Dendritic cell treated with granulocyte-macrophage colony-stimulating factor and Interleukin-4, amounts not matched to agents 40 ng/mL and 50 ng/mL, for 4 days (primary cell): ENCODE data around the gene AP1S3.
"Not testable (repeated sequence)": the region's sequence is repeated elsewhere in the genome, so short reads cannot be mapped to it uniquely, and the experiment has no call there.

ENCODE experiments used
- H3K27ac Mint-ChIP-seq: one replicate; pipeline ENCODE4 v1.8.0; 2022; ENCODE audit warnings: mild to moderate bottlenecking, mixed read lengths
- H3K27me3 Mint-ChIP-seq: one replicate; pipeline ENCODE4 v1.8.0; 2022; ENCODE audit warnings: mild to moderate bottlenecking, mixed read lengths
- H3K36me3 Mint-ChIP-seq: one replicate; pipeline ENCODE4 v1.8.0; 2022; ENCODE audit warnings: low read depth, mixed read lengths
- H3K4me1 Mint-ChIP-seq: one replicate; pipeline ENCODE4 v1.8.0; 2022; ENCODE audit warnings: low read depth, mixed read lengths
- H3K4me3 Mint-ChIP-seq: one replicate; pipeline ENCODE4 v1.8.0; 2022; ENCODE audit warnings: mild to moderate bottlenecking, moderate library complexity, mixed read lengths
- H3K9me3 Mint-ChIP-seq: one replicate; pipeline ENCODE4 v1.8.0; 2022; ENCODE audit warnings: mixed read lengths
- intact Hi-C: fragments of 100-400 bp; cut with micrococcal nuclease; formaldehyde crosslinking; loops from one replicate; pipeline ENCODE4 v1.15.0; 2022

AP1S3 gene

GRCh38 chr2:223781560-223781959 lies 55.8 kb downstream of the AP1S3 start:
- no peaks in the 10 kb centered on the region for H3K27me3 Mint-ChIP-seq
- no peak overlapping the region for H3K27ac Mint-ChIP-seq
- H3K36me3 Mint-ChIP-seq: peaks cover under 1% of the 10 kb centered on the region
- no peaks in the 10 kb centered on the region for H3K4me1 Mint-ChIP-seq
- intact Hi-C loops: loop anchor here (5.0 kb wide), 2 partner anchors 211 to 501 kb away; no protein-coding TSS in a partner anchor
- no peaks in the 10 kb centered on the region for H3K9me3 Mint-ChIP-seq
- no peak overlapping the region for H3K4me3 Mint-ChIP-seq

GRCh38 chr2:223779877-223780276 lies 57.5 kb downstream of the AP1S3 start:
- intact Hi-C loops: loop anchor here (5.0 kb wide), 2 partner anchors 212 to 502 kb away; no protein-coding TSS in a partner anchor
- Mint-ChIP-seq H3K27me3 (no peaks in the 10 kb centered on the region), H3K4me1 (no peaks in the 10 kb centered on the region), H3K36me3 (peaks cover 15% of the 10 kb centered on the region), H3K27ac (no peak overlapping the region), H3K4me3 (no peak overlapping the region), H3K9me3 (no peaks in the 10 kb centered on the region)

GRCh38 chr2:223774193-223774592 lies 63.2 kb downstream of the AP1S3 start:
- H3K36me3 Mint-ChIP-seq: peaks cover 31% of the 10 kb centered on the region
- H3K4me3 Mint-ChIP-seq: no peak overlapping the region
- no peak overlapping the region for H3K27ac Mint-ChIP-seq

GRCh38 chr2:223772363-223772762 lies 65.0 kb downstream of the AP1S3 start:
- intact Hi-C loops: no loop called here
- Mint-ChIP-seq H3K27ac (no peak overlapping the region), H3K4me3 (no peak overlapping the region), H3K4me1 (peaks cover 10% of the 10 kb centered on the region), H3K27me3 (no peaks in the 10 kb centered on the region), H3K36me3 (peaks cover 31% of the 10 kb centered on the region), H3K9me3 (no peaks in the 10 kb centered on the region)

More at GRCh38 chr2:223774193-223774592, 63.2 kb downstream of the AP1S3 start:
- Mint-ChIP-seq H3K27me3 (no peaks in the 10 kb centered on the region), H3K4me1 (no peaks in the 10 kb centered on the region), H3K9me3 (no peaks in the 10 kb centered on the region)
- intact Hi-C loops: no loop called here

GRCh38 chr2:223771475-223771874 lies 65.9 kb downstream of the AP1S3 start:
- H3K27me3 Mint-ChIP-seq: no peaks in the 10 kb centered on the region
- no peaks in the 10 kb centered on the region for H3K9me3 Mint-ChIP-seq
- H3K4me3 Mint-ChIP-seq: no peak overlapping the region

GRCh38 chr2:223768179-223768578 lies 69.2 kb downstream of the AP1S3 start:
- Mint-ChIP-seq H3K27me3 (no peaks in the 10 kb centered on the region), H3K27ac (no peak overlapping the region), H3K4me3 (no peak overlapping the region), H3K4me1 (peaks cover 10% of the 10 kb centered on the region), H3K36me3 (no peaks in the 10 kb centered on the region), H3K9me3 (no peaks in the 10 kb centered on the region)
- intact Hi-C loops: no loop called here

More at GRCh38 chr2:223771475-223771874, 65.9 kb downstream of the AP1S3 start:
- Mint-ChIP-seq H3K4me1 (peaks cover 10% of the 10 kb centered on the region), H3K36me3 (peaks cover 31% of the 10 kb centered on the region), H3K27ac (no peak overlapping the region)
- intact Hi-C loops: no loop called here

- H3K4me3 Mint-ChIP-seq: no peak overlapping the region
- intact Hi-C loops: no loop called here
- no peaks in the 10 kb centered on the region for H3K36me3 Mint-ChIP-seq
- H3K27me3 Mint-ChIP-seq: no peaks in the 10 kb centered on the region
- no peaks in the 10 kb centered on the region for H3K9me3 Mint-ChIP-seq
- H3K27ac Mint-ChIP-seq: no peak overlapping the region
- H3K4me1 Mint-ChIP-seq: peaks cover 10% of the 10 kb centered on the region
These were observed 70.0 kb downstream of the AP1S3 start for GRCh38 chr2:223767341-223767740.

- Mint-ChIP-seq H3K27ac (no peak overlapping the region), H3K9me3 (no peaks in the 10 kb centered on the region), H3K4me1 (peaks cover 10% of the 10 kb centered on the region), H3K27me3 (no peaks in the 10 kb centered on the region), H3K4me3 (no peak overlapping the region), H3K36me3 (no peaks in the 10 kb centered on the region)
- intact Hi-C loops: no loop called here
These were observed 72.1 kb downstream of the AP1S3 start for GRCh38 chr2:223765221-223765785.

- no peaks in the 10 kb centered on the region for H3K36me3 Mint-ChIP-seq
- no peak overlapping the region for H3K27ac Mint-ChIP-seq
- no peaks in the 10 kb centered on the region for H3K9me3 Mint-ChIP-seq
- peaks cover 10% of the 10 kb centered on the region for H3K4me1 Mint-ChIP-seq
- H3K27me3 Mint-ChIP-seq: no peaks in the 10 kb centered on the region
- intact Hi-C loops: no loop called here
- H3K4me3 Mint-ChIP-seq: no peak overlapping the region
These were observed 72.6 kb downstream of the AP1S3 start for GRCh38 chr2:223764796-223765195.

- Mint-ChIP-seq H3K4me3 (no peak overlapping the region), H3K27ac (no peak overlapping the region), H3K36me3 (no peaks in the 10 kb centered on the region), H3K27me3 (no peaks in the 10 kb centered on the region), H3K4me1 (peaks cover 3% of the 10 kb centered on the region), H3K9me3 (no peaks in the 10 kb centered on the region)
- intact Hi-C loops: no loop called here
These were observed 74.5 kb downstream of the AP1S3 start for GRCh38 chr2:223762853-223763252.

- intact Hi-C loops, H3K4me1 Mint-ChIP-seq, H3K36me3 Mint-ChIP-seq, H3K27me3 Mint-ChIP-seq, H3K27ac Mint-ChIP-seq, H3K4me3 Mint-ChIP-seq, H3K9me3 Mint-ChIP-seq: not testable (repeated sequence)
These were observed 75.6 kb downstream of the AP1S3 start for GRCh38 chr2:223761746-223762145.

- Mint-ChIP-seq H3K9me3 (no peaks in the 10 kb centered on the region), H3K27ac (no peak overlapping the region), H3K36me3 (no peaks in the 10 kb centered on the region), H3K4me1 (no peaks in the 10 kb centered on the region), H3K27me3 (no peaks in the 10 kb centered on the region), H3K4me3 (no peak overlapping the region)
- intact Hi-C loops: no loop called here
These were observed 76.4 kb downstream of the AP1S3 start for GRCh38 chr2:223760838-223761502.

GRCh38 chr2:223759569-223760430 lies 77.6 kb downstream of the AP1S3 start:
- H3K4me3 Mint-ChIP-seq: no peak overlapping the region
- no peak overlapping the region for H3K27ac Mint-ChIP-seq
- no peaks in the 10 kb centered on the region for H3K27me3 Mint-ChIP-seq
- no peaks in the 10 kb centered on the region for H3K4me1 Mint-ChIP-seq
- no peaks in the 10 kb centered on the region for H3K9me3 Mint-ChIP-seq
- no peaks in the 10 kb centered on the region for H3K36me3 Mint-ChIP-seq
- intact Hi-C loops: no loop called here

GRCh38 chr2:223758131-223758840 lies 79.1 kb downstream of the AP1S3 start:
- H3K4me1 Mint-ChIP-seq: no peaks in the 10 kb centered on the region
- H3K9me3 Mint-ChIP-seq: no peaks in the 10 kb centered on the region
- H3K27me3 Mint-ChIP-seq: no peaks in the 10 kb centered on the region
- H3K36me3 Mint-ChIP-seq: no peaks in the 10 kb centered on the region
- H3K27ac Mint-ChIP-seq: no peak overlapping the region
- intact Hi-C loops: no loop called here
- no peak overlapping the region for H3K4me3 Mint-ChIP-seq
